Astrocyte (in vitro differentiated cells and primary cell): ENCODE measurements around the gene NUTM2D.
"Not testable (repeated sequence)": the region's sequence is repeated elsewhere in the genome, so short reads cannot be mapped to it uniquely, and the experiment has no call there.

ENCODE experiments used
- EZH2 ChIP-seq: IDR thresholded peaks from 2 replicates; pipeline ENCODE4 v1.6.1; 2012; ENCODE audit warnings: mild to moderate bottlenecking, low read length, inconsistent platforms; ENCODE audit not compliant: insufficient read depth
- TF ChIP-seq, protein P1 (sequence below): IDR thresholded peaks from 2 replicates; pipeline ENCODE4 v1.5.1; 2011; ENCODE audit warnings: low read depth, mild to moderate bottlenecking, inconsistent platforms, low read length, moderate library complexity; ENCODE audit not compliant: insufficient read depth

- TF ChIP-seq, protein P1, sequence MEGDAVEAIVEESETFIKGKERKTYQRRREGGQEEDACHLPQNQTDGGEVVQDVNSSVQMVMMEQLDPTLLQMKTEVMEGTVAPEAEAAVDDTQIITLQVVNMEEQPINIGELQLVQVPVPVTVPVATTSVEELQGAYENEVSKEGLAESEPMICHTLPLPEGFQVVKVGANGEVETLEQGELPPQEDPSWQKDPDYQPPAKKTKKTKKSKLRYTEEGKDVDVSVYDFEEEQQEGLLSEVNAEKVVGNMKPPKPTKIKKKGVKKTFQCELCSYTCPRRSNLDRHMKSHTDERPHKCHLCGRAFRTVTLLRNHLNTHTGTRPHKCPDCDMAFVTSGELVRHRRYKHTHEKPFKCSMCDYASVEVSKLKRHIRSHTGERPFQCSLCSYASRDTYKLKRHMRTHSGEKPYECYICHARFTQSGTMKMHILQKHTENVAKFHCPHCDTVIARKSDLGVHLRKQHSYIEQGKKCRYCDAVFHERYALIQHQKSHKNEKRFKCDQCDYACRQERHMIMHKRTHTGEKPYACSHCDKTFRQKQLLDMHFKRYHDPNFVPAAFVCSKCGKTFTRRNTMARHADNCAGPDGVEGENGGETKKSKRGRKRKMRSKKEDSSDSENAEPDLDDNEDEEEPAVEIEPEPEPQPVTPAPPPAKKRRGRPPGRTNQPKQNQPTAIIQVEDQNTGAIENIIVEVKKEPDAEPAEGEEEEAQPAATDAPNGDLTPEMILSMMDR, result not testable (repeated sequence)
- TF ChIP-seq EZH2, result not testable (repeated sequence)
Observed at GRCh38 chr10:87383149-87383857, 25.8 kb downstream of the NUTM2D start.
